Measurements from ENCODE around the gene SORCS3.

The SORCS3 gene

GRCh38 chr10:104780946-104781595 lies 140.0 kb downstream of the SORCS3 start:
- DNase-seq, result no peak

GRCh38 chr10:104784452-104784851 lies 143.4 kb downstream of the SORCS3 start:
- no peak for DNase-seq

DNA sequence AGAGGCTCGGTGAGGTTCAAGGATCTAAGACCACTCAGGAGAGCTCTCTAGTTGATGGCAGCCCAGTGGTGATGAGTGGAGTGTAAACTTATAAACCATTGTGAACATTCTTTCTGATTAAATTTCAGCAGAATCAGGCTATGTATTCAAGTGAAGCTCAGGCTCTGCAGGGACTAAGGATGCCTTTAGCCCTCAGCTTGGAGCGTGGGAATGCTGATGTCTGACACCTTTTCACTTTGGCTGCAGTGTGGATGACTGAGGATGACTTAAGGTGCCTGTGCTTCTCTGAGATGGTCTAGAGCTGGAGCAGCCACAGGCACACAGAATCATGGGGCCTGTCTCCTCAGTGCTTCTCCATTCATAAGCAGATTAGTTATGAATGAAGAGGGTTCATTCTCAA lies 150.4 kb downstream of the SORCS3 start:
- DNase-seq, result no peak

GRCh38 chr10:104795411-104795810 lies 154.3 kb downstream of the SORCS3 start:
- no peak for DNase-seq

GRCh38 chr10:104796823-104797222 lies 155.7 kb downstream of the SORCS3 start:
- DNase-seq, result no peak

- DNase-seq, result no peak
Observed at GRCh38 chr10:104802941-104803340, 161.9 kb downstream of the SORCS3 start.

- no peak for DNase-seq
Observed at GRCh38 chr10:104804880-104805279, 163.8 kb downstream of the SORCS3 start.

DNA sequence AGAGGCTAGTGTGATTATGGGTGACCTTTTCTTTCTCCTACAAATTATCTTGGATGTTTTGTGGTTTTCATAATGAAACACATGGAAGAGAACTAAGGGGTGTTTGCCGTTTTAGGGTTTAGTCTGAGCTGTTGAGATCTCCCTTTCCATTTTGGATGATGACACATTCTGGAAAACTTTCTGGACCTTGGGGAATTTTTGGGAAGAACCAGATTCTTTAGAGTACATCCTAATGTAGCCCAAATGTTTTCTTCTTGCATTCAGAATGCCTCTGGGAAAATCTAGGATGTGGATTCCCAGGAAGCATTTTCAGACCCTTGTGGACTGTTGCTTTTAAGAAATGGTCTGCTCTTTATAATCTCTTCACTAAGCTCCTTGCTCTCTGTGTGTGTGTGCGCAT lies 165.7 kb downstream of the SORCS3 start:
- DNase-seq, result no peak

DNA sequence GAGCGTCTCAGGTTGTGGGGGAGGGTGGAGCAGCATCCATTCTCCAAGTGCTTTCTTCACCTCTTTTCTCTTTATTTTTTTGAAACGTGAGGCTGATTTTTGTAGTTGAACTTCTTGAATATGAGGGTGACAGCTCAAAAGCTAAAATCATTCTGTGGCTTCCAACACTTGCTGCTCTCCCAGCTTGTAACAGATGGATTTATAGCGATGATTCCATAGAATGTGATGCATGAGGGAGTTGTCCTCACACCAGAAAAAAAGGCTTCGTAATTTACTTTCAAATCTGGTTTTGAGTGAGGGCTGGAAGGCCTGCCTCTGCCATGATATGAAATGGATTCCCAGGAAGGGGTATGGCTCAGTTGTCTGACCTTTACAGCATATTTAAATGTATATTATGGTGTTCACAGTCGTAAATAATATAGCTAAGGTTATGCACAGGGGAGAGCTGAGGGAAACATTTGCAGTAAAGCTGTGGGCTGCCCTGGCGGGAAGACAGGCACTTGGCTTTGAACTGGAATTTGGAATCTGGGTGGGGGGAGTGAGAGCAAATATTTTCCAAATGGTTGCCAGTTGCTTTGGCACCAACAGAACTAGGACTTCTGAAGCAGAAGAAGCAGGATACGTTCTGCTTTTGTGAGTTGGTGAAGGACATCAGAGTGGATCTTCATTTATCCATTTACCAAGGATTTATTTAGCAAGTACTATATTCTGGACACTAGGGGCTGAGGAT lies 166.7 kb downstream of the SORCS3 start:
- no peak for DNase-seq

DNA sequence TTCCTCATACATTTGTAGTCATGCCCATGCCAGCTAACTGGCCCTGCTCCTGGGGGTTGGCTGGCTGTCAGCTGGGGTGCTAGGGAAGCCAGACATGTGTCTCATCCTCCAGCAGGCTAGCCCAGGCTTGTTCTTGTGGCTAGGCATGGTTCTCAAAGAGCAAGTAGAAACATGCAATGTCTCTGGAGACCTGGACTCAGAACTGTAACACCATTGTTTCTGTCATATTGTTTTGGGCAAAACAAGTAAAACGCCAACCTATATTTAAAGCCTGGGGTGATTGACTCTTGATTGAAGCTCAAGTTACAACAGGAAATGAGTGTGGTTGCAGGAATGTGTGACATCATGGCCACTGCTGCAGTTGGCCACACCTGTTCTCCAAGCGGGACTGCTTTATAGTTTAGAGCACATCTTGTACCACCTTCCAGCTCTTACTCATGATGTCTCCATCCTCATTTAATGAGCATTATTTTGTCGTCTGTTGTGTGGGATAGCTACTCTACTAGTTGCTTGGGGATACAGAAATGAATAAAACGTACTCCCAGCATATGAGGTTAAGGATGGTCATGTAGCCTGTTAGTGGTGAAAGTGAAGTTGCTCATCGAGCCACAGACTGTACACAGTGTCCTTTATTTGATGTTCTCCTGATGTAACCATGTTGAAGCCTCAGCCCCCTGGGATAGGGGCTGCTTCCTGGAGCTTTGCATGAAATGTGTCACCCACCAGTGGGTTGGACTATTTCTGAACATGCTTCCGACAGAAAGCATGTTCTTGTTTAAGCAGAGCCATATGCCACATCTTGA lies 168.4 kb downstream of the SORCS3 start:
- no peak for DNase-seq

- DNase-seq, result no peak
Observed at GRCh38 chr10:104811166-104811565, 170.1 kb downstream of the SORCS3 start.

DNA sequence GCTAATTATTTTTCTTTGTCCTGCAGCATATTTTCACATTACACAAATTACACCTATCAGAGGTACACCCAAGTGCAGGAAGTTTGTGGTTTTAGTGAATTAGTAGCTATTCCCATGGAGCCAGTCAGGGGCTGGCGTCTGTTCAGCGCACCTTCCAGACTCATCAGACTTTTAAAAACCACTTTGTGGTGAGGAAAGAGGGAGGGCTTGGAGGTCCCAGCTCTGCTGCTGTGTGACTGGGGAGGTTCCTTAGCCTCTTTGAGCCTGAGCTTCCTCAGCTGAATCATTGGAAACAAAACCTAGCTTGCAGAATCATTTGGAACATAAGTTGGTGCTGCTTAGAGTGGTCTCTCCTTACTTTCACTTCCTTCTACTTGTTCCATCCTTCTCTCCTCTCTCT lies 175.4 kb downstream of the SORCS3 start:
- DNase-seq, result no peak

DNA sequence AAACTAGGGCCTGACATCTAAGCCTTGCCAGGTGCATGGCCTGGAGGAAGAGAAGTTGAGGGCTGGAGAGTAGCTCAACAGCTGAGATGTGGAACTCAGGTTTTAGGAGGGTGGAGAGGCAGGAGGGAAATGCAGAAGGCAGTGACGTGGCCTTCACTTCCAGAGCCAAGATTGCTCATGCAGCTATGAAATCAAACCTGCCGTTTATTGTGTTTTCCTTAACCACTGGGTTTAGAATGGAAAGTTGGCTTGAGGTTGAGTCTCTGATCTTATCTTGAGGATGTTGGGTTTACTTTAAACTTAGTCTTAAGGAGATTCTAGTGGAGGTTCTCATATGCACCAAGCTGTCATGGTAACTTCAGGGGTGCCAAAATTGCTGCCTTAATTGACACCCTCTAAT lies 178.6 kb downstream of the SORCS3 start:
- DNase-seq, result no peak

GRCh38 chr10:104822088-104822487 lies 181.0 kb downstream of the SORCS3 start:
- DNase-seq, result no peak

DNA sequence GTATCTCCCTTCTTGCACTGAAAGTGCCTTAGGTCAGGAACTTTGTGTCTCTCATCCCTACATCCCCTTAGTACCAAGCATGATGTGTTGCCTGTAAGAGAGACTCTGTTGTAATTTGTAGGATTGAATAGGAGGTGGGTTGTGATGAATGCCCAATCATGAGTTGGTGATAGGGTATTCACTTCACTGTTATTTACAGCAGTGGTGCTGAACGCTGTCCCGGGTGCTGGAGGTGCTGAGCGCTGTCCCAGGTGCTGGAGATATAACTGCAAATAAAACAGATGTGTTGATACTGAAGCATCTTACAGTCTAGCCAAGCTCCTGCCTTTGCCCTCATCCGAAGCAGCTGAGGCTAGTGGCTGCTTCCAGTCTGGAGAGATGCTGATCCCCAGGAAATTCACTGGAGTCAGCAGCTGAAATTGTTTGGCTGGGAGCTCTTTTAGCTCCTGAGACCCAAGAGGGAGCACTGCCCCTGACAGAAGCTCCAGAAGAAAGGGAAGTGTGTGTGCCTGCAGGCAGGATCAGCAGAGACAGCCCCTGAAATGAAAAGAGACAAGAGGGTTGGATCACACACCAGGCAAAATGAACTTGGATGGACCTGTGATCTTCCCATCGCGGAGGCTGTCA lies 183.4 kb downstream of the SORCS3 start:
- DNase-seq, result no peak

DNA sequence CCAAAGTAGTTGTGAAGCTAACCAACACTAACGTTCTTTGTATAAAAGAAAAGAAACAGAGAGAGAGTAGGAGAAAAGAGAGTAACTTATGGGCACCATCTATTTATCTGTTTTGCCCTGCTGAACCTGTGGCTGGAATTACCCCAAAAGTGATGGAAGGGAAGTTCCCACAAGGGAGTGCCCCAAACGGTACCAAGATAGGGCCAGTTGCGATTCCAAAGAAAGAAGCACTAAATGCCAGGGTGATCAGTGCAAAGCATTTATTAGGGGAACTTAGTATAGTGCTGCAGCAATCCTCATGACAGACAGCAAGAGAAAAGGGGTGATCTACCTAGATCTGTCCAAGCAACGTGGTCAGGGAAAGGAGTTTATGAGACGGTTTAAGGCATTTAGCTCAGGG lies 190.2 kb downstream of the SORCS3 start:
- no peak for DNase-seq

DNA sequence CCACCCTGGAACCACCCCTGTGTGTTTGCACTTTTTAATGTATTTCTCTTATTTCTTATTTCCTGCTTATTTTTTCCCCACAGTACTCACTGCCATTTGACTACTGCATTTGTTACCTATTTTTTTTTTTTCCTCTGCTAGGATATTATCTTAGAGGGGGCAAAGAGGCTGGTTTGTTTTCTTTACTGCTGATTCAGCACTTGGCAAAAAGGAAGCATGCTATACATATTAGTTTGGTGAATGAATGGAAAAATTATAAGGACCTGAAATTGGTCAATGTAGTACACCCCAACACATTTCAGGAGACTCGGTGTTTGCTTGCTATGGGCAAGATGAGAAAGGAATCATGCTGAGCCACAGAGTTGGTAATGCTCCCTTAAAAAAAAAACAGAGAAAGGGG lies 193.5 kb downstream of the SORCS3 start:
- no peak for DNase-seq

GRCh38 chr10:104835422-104835821 lies 194.3 kb downstream of the SORCS3 start:
- DNase-seq, result no peak

GRCh38 chr10:104842704-104843103 lies 201.6 kb downstream of the SORCS3 start:
- DNase-seq, result no peak

DNA sequence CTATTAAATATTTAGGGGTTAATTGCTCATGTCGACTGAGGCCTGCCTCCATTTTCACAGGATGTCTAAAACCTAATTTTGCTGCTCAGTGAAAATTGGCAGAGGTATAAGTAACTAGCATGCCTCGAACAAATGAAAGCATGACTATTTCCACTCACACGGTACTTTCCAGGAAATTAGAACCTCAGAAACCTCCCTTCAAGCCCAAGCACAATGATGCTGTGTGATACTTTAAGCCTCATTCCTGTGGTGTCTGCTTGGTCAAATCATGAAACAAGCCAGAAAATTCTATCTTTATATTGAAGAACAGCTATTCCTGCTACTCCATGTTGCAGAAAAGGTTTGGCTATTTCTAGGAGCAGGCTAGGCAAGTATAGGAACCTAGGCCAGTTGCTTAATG lies 203.0 kb downstream of the SORCS3 start:
- no peak for DNase-seq

DNA sequence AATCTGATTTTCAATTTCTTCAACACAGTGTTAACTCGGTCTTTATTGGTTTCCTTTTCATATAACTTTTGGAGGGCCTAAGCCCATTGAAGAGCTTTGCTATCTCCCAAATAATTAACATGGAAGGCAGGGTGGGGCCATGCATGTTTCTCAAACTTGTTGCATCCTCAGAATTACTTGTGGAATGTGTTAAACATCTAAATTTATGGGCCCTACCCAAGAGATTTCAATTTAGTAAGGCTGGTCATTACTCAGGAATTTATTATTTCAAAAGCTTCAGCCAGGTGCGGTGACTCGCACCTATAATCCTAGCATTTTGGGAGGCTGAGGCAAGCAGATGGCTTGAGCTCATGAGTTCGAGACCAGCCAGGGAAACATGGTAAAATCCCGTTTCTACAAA lies 208.9 kb downstream of the SORCS3 start:
- no peak for DNase-seq

GRCh38 chr10:104867966-104868598 lies 227.0 kb downstream of the SORCS3 start:
- no peak for DNase-seq

DNA sequence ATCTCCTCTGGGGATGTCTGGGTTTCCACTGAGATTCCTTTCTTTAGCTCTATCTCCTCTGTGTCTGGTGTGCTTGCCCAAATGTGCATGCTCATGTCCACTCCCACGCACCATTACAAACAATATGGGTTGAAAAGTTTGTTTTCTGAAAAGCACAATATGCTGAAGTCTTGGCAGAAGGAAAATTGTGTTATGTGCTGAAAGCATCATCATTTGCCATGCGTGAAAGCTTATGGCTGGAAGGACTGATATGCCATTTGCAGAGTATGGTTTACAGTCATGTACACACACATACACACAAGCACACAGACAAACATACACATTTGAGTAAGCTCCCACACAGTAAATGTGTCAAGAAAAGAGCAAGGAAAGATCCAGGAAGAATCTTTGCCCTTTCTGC lies 231.6 kb downstream of the SORCS3 start:
- no peak for DNase-seq
